Mesendoderm (in vitro differentiated cells): ENCODE data around the gene BACE2.

Source experiments
- DNase-seq: peaks from one replicate; pipeline ENCODE4 v3.0.0; 2013
- H2AK5ac ChIP-seq: 2 replicates; pipeline ENCODE4 v1.6.1; 2013; ENCODE audit warnings: low read length, inconsistent platforms
- H2BK120ac ChIP-seq: 2 replicates; pipeline ENCODE4 v1.6.1; 2013; ENCODE audit warnings: low read depth, mild to moderate bottlenecking, low read length, moderate library complexity, mixed read lengths
- H2BK15ac ChIP-seq: replicated peaks from 2 replicates; pipeline ENCODE4 v1.6.1; 2013; ENCODE audit warnings: low read depth, mild to moderate bottlenecking, moderate library complexity
- H2BK5ac ChIP-seq: 2 replicates; pipeline ENCODE4 v1.6.1; 2013; ENCODE audit warnings: low read length, inconsistent platforms
- H3K18ac ChIP-seq: 2 replicates; pipeline ENCODE4 v1.6.1; 2013; ENCODE audit warnings: mild to moderate bottlenecking, low read length, mixed read lengths
- H3K23ac ChIP-seq: one replicate; pipeline ENCODE4 v1.6.1; 2013; ENCODE audit warnings: low read length
- H3K27ac ChIP-seq: 2 replicates; pipeline ENCODE4 v1.5.1; 2013; ENCODE audit warnings: low read depth, mild to moderate bottlenecking, inconsistent platforms, low read length, moderate library complexity
- H3K27me3 ChIP-seq: 2 replicates; pipeline ENCODE4 v1.6.1; 2013; ENCODE audit warnings: low read length, control low read depth, mild to moderate bottlenecking, inconsistent platforms; ENCODE audit not compliant: insufficient read depth, poor library complexity
- H3K36me3 ChIP-seq: 2 replicates; pipeline ENCODE4 v1.6.1; 2013; ENCODE audit warnings: low read length, inconsistent platforms; ENCODE audit not compliant: control insufficient read depth, insufficient read depth
- H3K4ac ChIP-seq: one replicate; pipeline ENCODE4 v1.6.1; 2013; ENCODE audit warnings: low read depth, mild to moderate bottlenecking, low read length, moderate library complexity
- H3K4me1 ChIP-seq: 2 replicates; pipeline ENCODE4 v1.6.1; 2013; ENCODE audit warnings: low read depth, low read length, inconsistent platforms; ENCODE audit not compliant: control insufficient read depth
- H3K4me2 ChIP-seq: 2 replicates; pipeline ENCODE4 v1.6.1; 2013; ENCODE audit warnings: low read length
- H3K4me3 ChIP-seq: 2 replicates; pipeline ENCODE4 v1.5.1; 2013; ENCODE audit warnings: mild to moderate bottlenecking, low read length
- H3K56ac ChIP-seq: one replicate; pipeline ENCODE4 v1.6.1; 2013; ENCODE audit warnings: low read length
- H3K79me1 ChIP-seq: 2 replicates; pipeline ENCODE4 v1.6.1; 2013; ENCODE audit warnings: low read length, inconsistent platforms
- H3K79me2 ChIP-seq: 2 replicates; pipeline ENCODE4 v1.6.1; 2013; ENCODE audit warnings: mild to moderate bottlenecking, low read length; ENCODE audit not compliant: control insufficient read depth, insufficient read depth
- H3K9ac ChIP-seq: 2 replicates; pipeline ENCODE4 v1.6.1; 2013; ENCODE audit warnings: low read length, inconsistent platforms
- H4K5ac ChIP-seq: one replicate; pipeline ENCODE4 v1.6.1; 2013; ENCODE audit warnings: low read length
- H4K8ac ChIP-seq: one replicate; pipeline ENCODE4 v1.6.1; 2013; ENCODE audit warnings: low read depth, mild to moderate bottlenecking, control low read depth, low read length, moderate library complexity
- WGBS: extraction: QIAGEN DNeasy Blood & Tissue Kit; methylation state at CpG from one replicate; pipeline ENCODE4 v1.1.7; 2013; ENCODE audit warnings: low lambda C conversion rate, missing lambda C conversion rate; ENCODE audit not compliant: insufficient coverage; ENCODE audit errors: extremely low coverage; 5-methylcytosine and 5-hydroxymethylcytosine counted together

BACE2 gene

GRCh38 chr21:41168391-41169257 lies 664 bp downstream of the BACE2 start:
- peak overlapping the region; percentile 77 for H2BK120ac ChIP-seq
- no peak overlapping the region for H3K23ac ChIP-seq
- peak overlapping the region; percentile 45 for H3K4me2 ChIP-seq
- H4K5ac ChIP-seq, result no peak overlapping the region
- H3K18ac ChIP-seq, result peak overlapping the region; percentile 91
- no peaks in the 10 kb centered on the region for H3K79me2 ChIP-seq
- H3K9ac ChIP-seq, result peak overlapping the region; percentile 70
- H2BK5ac ChIP-seq, result no peak overlapping the region
- H3K27ac ChIP-seq, result no peak overlapping the region
- peak overlapping the region; percentile 60 for H2BK15ac ChIP-seq
- H3K56ac ChIP-seq, result peak overlapping the region; percentile 75
- peak; percentile 55 for DNase-seq
- WGBS, result no CpG with 5 or more reads among the region's 75 CpGs
- H3K27me3 ChIP-seq, result no peaks in the 10 kb centered on the region
- peaks cover 2% of the 10 kb centered on the region for H3K79me1 ChIP-seq
- no peaks in the 10 kb centered on the region for H3K36me3 ChIP-seq
- H3K4me1 ChIP-seq, result peaks cover 6% of the 10 kb centered on the region
- H4K8ac ChIP-seq, result peak overlapping the region; percentile 57
- H3K4me3 ChIP-seq, result peak overlapping the region; percentile 50
- H3K4ac ChIP-seq, result peak overlapping the region; percentile 92
- no peak overlapping the region for H2AK5ac ChIP-seq

- H3K27me3 ChIP-seq, result no peaks in the 10 kb centered on the region
- peak overlapping the region; percentile 25 for H3K4me3 ChIP-seq
- DNase-seq, result no peak
- no peak overlapping the region for H2BK120ac ChIP-seq
- no peak overlapping the region for H3K27ac ChIP-seq
- H3K79me2 ChIP-seq, result no peaks in the 10 kb centered on the region
- H4K8ac ChIP-seq, result no peak overlapping the region
- no peak overlapping the region for H2BK5ac ChIP-seq
- no CpG with 5 or more reads among the region's 3 CpGs for WGBS
- H3K9ac ChIP-seq, result peak overlapping the region; percentile 60
- no peak overlapping the region for H4K5ac ChIP-seq
- H3K4me1 ChIP-seq, result peaks cover 6% of the 10 kb centered on the region
- H2BK15ac ChIP-seq, result no peak overlapping the region
- H3K4ac ChIP-seq, result no peak overlapping the region
- peak overlapping the region; percentile 73 for H3K56ac ChIP-seq
- no peaks in the 10 kb centered on the region for H3K36me3 ChIP-seq
- peak overlapping the region; percentile 45 for H3K4me2 ChIP-seq
- H3K23ac ChIP-seq, result no peak overlapping the region
- no peak overlapping the region for H3K18ac ChIP-seq
- no peak overlapping the region for H2AK5ac ChIP-seq
- H3K79me1 ChIP-seq, result peaks cover 2% of the 10 kb centered on the region
These were observed 1.3 kb downstream of the BACE2 start for GRCh38 chr21:41169258-41169576.

GRCh38 chr21:41169701-41170100 lies 1.7 kb downstream of the BACE2 start:
- Histone ChIP-seq H2BK5ac (no peak overlapping the region), H3K36me3 (no peaks in the 10 kb centered on the region), H2BK120ac (no peak overlapping the region), H4K8ac (no peak overlapping the region), H3K4ac (no peak overlapping the region), H3K4me3 (no peak overlapping the region), H3K27me3 (no peaks in the 10 kb centered on the region), H3K4me1 (peaks cover 6% of the 10 kb centered on the region), H3K18ac (no peak overlapping the region), H3K27ac (no peak overlapping the region), H3K4me2 (no peak overlapping the region), H4K5ac (no peak overlapping the region), H3K79me2 (no peaks in the 10 kb centered on the region), H2AK5ac (no peak overlapping the region), H2BK15ac (no peak overlapping the region), H3K79me1 (peaks cover 3% of the 10 kb centered on the region), H3K23ac (no peak overlapping the region), H3K56ac (no peak overlapping the region), H3K9ac (no peak overlapping the region)
- DNase-seq, result no peak
- no CpG with 5 or more reads among the region's 6 CpGs for WGBS

- Histone ChIP-seq H4K8ac (no peak overlapping the region), H2BK15ac (no peak overlapping the region), H3K27ac (no peak overlapping the region), H2BK120ac (no peak overlapping the region), H3K27me3 (no peaks in the 10 kb centered on the region), H3K18ac (no peak overlapping the region), H3K9ac (no peak overlapping the region), H3K4me1 (peaks cover 6% of the 10 kb centered on the region), H3K4me3 (no peak overlapping the region), H3K79me2 (no peaks in the 10 kb centered on the region), H3K4ac (no peak overlapping the region), H3K4me2 (no peak overlapping the region), H2AK5ac (no peak overlapping the region), H3K79me1 (peaks cover 3% of the 10 kb centered on the region), H3K36me3 (no peaks in the 10 kb centered on the region), H3K23ac (no peak overlapping the region), H4K5ac (no peak overlapping the region), H3K56ac (no peak overlapping the region), H2BK5ac (no peak overlapping the region)
- no CpG with 5 or more reads among the region's 2 CpGs for WGBS
- DNase-seq, result peak; percentile 77
These were observed 2.5 kb downstream of the BACE2 start for GRCh38 chr21:41170442-41170841.

- WGBS, result no CpG with 5 or more reads among the region's 15 CpGs
These were observed 3.1 kb downstream of the BACE2 start for GRCh38 chr21:41170859-41171609.

More at GRCh38 chr21:41170859-41171609, 3.1 kb downstream of the BACE2 start:
- Histone ChIP-seq H3K36me3 (no peaks in the 10 kb centered on the region), H3K27ac (no peak overlapping the region), H4K8ac (no peak overlapping the region), H3K79me1 (peaks cover 3% of the 10 kb centered on the region), H3K4me2 (no peak overlapping the region), H3K4me3 (no peak overlapping the region), H3K56ac (no peak overlapping the region), H3K18ac (no peak overlapping the region), H2BK15ac (no peak overlapping the region), H3K4me1 (peaks cover 6% of the 10 kb centered on the region), H3K23ac (no peak overlapping the region), H2AK5ac (no peak overlapping the region), H3K9ac (no peak overlapping the region), H2BK120ac (no peak overlapping the region), H2BK5ac (no peak overlapping the region), H3K79me2 (no peaks in the 10 kb centered on the region), H3K4ac (no peak overlapping the region), H4K5ac (no peak overlapping the region), H3K27me3 (no peaks in the 10 kb centered on the region)
- no peak for DNase-seq
